GM23338 (cell line): Measurements from ENCODE around the gene SEMA7A.

Source experiments
- EZH2 ChIP-seq: fragments of 200-600 bp; sonication (generic); IDR thresholded peaks from one replicate; pipeline ENCODE4 v1.8.0; 2017; ENCODE audit warnings: antibody characterized with exemption, mild to moderate bottlenecking, low read depth; ENCODE audit not compliant: unreplicated experiment
- EZH2phosphoT487 ChIP-seq: fragments of 200-600 bp; sonication (generic); IDR thresholded peaks from one replicate; pipeline ENCODE4 v1.8.1; 2018; ENCODE audit warnings: antibody characterized with exemption; ENCODE audit not compliant: unreplicated experiment
- NANOG ChIP-seq: IDR thresholded peaks from 2 replicates; pipeline ENCODE4 v1.6.1; 2016; ENCODE audit warnings: antibody characterized with exemption, borderline replicate concordance
- POLR2AphosphoS5 ChIP-seq: IDR thresholded peaks from 2 replicates; pipeline ENCODE4 v1.6.1; 2016; ENCODE audit warnings: antibody characterized with exemption, low read depth
- TF ChIP-seq, protein P1 (sequence below), 2 experiments: fragments of 200-600 bp in 1 of 2; sonication (generic) in 1 of 2; conservative IDR thresholded peaks; 2 replicates each; pipeline versions ENCODE4 v1.5.1 to v1.6.1; 2016 to 2017; ENCODE audit warnings: antibody characterized with exemption in 2 of 2, low read depth in 2 of 2, mild to moderate bottlenecking in 2 of 2, moderate library complexity in 1 of 2
- TF ChIP-seq, protein P2 (sequence below): IDR thresholded peaks from one replicate; pipeline ENCODE4 v1.6.1; 2018; ENCODE audit warnings: antibody characterized with exemption; ENCODE audit not compliant: unreplicated experiment
- TF ChIP-seq, protein P3 (sequence below): IDR thresholded peaks from 2 replicates; pipeline ENCODE4 v1.6.1; 2016; ENCODE audit warnings: antibody characterized with exemption

DNA sequence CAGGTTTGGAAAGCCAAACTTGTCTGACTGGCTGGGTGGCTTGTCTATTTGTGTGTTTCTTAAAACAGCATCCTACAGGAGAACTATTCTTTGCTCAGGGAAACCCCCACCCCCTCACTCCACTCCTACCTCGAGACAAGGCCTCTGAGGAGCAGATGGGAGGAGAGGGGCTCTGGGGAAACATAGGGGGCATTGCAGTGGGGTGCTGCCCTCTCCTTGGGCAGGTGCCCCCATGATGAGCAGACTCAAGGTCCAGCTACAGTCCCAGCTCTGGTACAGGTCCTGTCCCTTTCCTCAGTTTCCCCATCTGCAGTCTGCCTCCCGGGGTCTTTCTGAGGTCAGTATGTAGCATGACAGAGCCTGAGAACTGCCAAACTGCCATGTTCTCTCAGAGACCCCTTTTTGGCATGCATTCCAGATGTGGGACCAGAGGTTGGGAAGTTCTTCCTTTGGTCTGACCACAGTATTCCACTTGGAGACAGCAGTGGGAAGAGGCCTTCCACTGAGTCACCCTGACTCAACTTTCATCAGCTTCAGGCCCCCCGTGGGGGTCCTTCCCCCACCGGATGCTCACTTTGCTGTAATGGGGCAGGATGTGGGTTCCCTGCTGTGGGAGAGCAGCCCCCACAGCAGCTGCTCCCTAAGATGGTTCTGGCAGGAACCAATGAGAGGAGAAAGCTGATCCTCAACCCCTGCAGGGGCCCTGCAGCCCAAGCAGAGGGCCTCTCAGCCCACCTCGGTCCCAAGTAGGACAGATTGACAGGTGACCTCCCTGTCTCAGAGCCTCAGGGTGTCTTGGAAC lies 34.0 kb downstream of the SEMA7A start:
- TF ChIP-seq, protein P1, sequence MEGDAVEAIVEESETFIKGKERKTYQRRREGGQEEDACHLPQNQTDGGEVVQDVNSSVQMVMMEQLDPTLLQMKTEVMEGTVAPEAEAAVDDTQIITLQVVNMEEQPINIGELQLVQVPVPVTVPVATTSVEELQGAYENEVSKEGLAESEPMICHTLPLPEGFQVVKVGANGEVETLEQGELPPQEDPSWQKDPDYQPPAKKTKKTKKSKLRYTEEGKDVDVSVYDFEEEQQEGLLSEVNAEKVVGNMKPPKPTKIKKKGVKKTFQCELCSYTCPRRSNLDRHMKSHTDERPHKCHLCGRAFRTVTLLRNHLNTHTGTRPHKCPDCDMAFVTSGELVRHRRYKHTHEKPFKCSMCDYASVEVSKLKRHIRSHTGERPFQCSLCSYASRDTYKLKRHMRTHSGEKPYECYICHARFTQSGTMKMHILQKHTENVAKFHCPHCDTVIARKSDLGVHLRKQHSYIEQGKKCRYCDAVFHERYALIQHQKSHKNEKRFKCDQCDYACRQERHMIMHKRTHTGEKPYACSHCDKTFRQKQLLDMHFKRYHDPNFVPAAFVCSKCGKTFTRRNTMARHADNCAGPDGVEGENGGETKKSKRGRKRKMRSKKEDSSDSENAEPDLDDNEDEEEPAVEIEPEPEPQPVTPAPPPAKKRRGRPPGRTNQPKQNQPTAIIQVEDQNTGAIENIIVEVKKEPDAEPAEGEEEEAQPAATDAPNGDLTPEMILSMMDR (conservative IDR thresholded peaks at IDR 0.05; ENCODE audit: low read depth in 2 of 2) = no peak
- TF ChIP-seq EZH2phosphoT487 = no peak
- TF ChIP-seq EZH2 = no peak
- TF ChIP-seq POLR2AphosphoS5 = no peak
- TF ChIP-seq, protein P2, sequence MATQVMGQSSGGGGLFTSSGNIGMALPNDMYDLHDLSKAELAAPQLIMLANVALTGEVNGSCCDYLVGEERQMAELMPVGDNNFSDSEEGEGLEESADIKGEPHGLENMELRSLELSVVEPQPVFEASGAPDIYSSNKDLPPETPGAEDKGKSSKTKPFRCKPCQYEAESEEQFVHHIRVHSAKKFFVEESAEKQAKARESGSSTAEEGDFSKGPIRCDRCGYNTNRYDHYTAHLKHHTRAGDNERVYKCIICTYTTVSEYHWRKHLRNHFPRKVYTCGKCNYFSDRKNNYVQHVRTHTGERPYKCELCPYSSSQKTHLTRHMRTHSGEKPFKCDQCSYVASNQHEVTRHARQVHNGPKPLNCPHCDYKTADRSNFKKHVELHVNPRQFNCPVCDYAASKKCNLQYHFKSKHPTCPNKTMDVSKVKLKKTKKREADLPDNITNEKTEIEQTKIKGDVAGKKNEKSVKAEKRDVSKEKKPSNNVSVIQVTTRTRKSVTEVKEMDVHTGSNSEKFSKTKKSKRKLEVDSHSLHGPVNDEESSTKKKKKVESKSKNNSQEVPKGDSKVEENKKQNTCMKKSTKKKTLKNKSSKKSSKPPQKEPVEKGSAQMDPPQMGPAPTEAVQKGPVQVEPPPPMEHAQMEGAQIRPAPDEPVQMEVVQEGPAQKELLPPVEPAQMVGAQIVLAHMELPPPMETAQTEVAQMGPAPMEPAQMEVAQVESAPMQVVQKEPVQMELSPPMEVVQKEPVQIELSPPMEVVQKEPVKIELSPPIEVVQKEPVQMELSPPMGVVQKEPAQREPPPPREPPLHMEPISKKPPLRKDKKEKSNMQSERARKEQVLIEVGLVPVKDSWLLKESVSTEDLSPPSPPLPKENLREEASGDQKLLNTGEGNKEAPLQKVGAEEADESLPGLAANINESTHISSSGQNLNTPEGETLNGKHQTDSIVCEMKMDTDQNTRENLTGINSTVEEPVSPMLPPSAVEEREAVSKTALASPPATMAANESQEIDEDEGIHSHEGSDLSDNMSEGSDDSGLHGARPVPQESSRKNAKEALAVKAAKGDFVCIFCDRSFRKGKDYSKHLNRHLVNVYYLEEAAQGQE = no peak
- TF ChIP-seq, protein P3, sequence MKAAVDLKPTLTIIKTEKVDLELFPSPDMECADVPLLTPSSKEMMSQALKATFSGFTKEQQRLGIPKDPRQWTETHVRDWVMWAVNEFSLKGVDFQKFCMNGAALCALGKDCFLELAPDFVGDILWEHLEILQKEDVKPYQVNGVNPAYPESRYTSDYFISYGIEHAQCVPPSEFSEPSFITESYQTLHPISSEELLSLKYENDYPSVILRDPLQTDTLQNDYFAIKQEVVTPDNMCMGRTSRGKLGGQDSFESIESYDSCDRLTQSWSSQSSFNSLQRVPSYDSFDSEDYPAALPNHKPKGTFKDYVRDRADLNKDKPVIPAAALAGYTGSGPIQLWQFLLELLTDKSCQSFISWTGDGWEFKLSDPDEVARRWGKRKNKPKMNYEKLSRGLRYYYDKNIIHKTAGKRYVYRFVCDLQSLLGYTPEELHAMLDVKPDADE = no peak
- no peak for TF ChIP-seq NANOG
